A549 treated with AZD9567 at 1 μM for 4 hours (cell line): ENCODE data around the gene MRPL57. TPM values are rescaled to one million over a fixed set of nuclear protein-coding genes. Genes with fewer than 3 reads are reported as not detected.

Experiments used
- total RNA-seq: library from RNA; stranded (reverse); fragments of 200-300 nt; extraction: Qiagen RNA extraction; gene quantifications from 5 replicates; pipeline ENCODE4 v1.2.3, GENCODE V29; 2022; ENCODE audit not compliant: insufficient read depth

MRPL57 gene
- total RNA-seq: 24.4 to 25.7 TPM (median 25.4 TPM) in 5 replicates

DNA sequence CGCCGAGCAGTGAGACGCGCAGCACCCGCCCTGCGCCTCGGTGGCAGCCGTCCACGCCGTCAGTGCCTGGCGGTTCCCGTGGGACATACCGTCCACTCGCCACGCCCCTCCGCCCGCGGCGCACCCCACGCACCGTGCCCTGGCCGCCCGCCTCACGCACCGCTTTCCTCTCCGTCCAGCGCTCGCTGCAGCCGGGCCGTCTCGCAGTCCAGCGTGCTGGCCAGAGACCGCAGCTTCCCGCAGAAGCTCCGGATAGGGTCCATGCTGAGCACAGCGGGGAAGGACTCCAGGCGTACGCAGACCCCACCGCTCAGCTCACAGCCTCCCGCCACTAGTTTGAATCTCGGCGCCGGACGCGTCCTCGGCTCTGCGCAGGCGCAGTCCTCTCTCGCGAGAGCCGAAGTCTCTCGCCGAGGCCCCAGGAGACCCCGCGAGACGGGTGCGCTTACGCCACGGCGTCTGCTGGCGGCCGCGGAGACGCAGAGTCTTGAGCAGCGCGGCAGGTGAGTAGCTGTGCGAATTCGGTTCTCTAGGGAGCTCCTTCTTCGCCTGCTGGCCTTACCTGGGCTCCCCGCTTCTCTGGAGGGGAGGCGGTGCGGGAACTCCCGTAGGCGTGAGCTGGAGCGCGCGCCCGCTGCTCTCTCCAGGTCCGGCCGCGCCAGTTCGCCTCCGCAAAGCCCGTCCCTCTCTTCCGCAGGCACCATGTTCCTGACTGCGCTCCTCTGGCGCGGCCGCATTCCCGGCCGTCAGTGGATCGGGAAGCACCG, at the start of gene MRPL57, which contains the start of gene SKA3:
MRPL57 (plus strand) TSS at position 444 of the 767 bp plus-strand sequence; CDS start at position 703, 259 bp downstream.
SKA3 (minus strand) TSS at position 338 of the 767 bp plus-strand sequence; CDS start at position 263, 75 bp downstream.

Other genes with a start within 250 kb of the MRPL57 start
- gene LATS2, start 115.1 kb upstream of the MRPL57 start, total RNA-seq: 9.2 to 12.1 TPM (median 10.4 TPM) in 5 replicates
- 147 to 167 TPM (median 153 TPM) in 5 replicates for gene SAP18, start 36.5 kb upstream of the MRPL57 start, total RNA-seq
- gene SKA3, start 106 bp upstream of the MRPL57 start, total RNA-seq: 12.5 to 15.2 TPM (median 14.3 TPM) in 5 replicates